Stimulated activated naive B cell treated with anti-CD40 and anti-IgM and Interleukin-4, amounts not matched to agents 10 μg/mL and 1 μg/mL and 100 μg/mL, for 72 hours (primary cell): ENCODE data around the gene PFKP.

ENCODE experiments used
- ATAC-seq, 2 donors: fragments of 150-1000 bp; cut with Tn5 transposase; replicated peaks; 2 replicates each; pipeline ENCODE4 v1.10.0; 2021; ENCODE audit warnings: moderate library complexity in 1 of 2
- DNase-seq: peaks from one replicate; pipeline ENCODE4 v3.0.0; 2021
- H3K27ac Mint-ChIP-seq: one replicate; pipeline ENCODE4 v1.8.0; 2022; ENCODE audit warnings: mild to moderate bottlenecking, mixed read lengths
- H3K27me3 Mint-ChIP-seq, 2 donors: one replicate each; pipeline ENCODE4 v1.8.0; 2022; ENCODE audit warnings: mixed read lengths in 2 of 2
- H3K36me3 Mint-ChIP-seq, 2 donors: one replicate each; pipeline ENCODE4 v1.8.0; 2022; ENCODE audit warnings: mixed read lengths in 2 of 2, mild to moderate bottlenecking in 1 of 2
- H3K4me1 Mint-ChIP-seq, 2 donors: one replicate each; pipeline ENCODE4 v1.8.0; 2022; ENCODE audit warnings: mixed read lengths in 2 of 2, mild to moderate bottlenecking in 1 of 2
- H3K4me3 Mint-ChIP-seq, 2 donors: one replicate each; pipeline ENCODE4 v1.8.0; 2022; ENCODE audit warnings: mild to moderate bottlenecking in 2 of 2, mixed read lengths in 2 of 2, moderate library complexity in 1 of 2
- H3K9me3 Mint-ChIP-seq, 2 donors: one replicate each; pipeline ENCODE4 v1.8.0; 2022; ENCODE audit warnings: mixed read lengths in 2 of 2, mild to moderate bottlenecking in 1 of 2

Gene PFKP

GRCh38 chr10:3090388-3090787 lies 23.0 kb downstream of the PFKP start:
- Mint-ChIP-seq H3K4me3 (no peak overlapping the region), H3K27ac (no peak overlapping the region), H3K9me3 (peaks cover 0 to 4% of the 10 kb centered on the region in 2 donors), H3K27me3 (no peaks in the 10 kb centered on the region), H3K4me1 (peaks cover 19 to 50% of the 10 kb centered on the region in 2 donors), H3K36me3 (peaks cover 58 to 77% of the 10 kb centered on the region in 2 donors)
- ATAC-seq (no peak), DNase-seq (no peak)

- ATAC-seq (no peak), DNase-seq (no peak)
- peak overlapping the region; percentile 77 for H3K27ac Mint-ChIP-seq
- peaks cover 0 to 4% of the 10 kb centered on the region in 2 donors for H3K9me3 Mint-ChIP-seq
- no peaks in the 10 kb centered on the region for H3K27me3 Mint-ChIP-seq
- H3K4me1 Mint-ChIP-seq = peaks cover 23 to 57% of the 10 kb centered on the region in 2 donors
- no peak overlapping the region for H3K4me3 Mint-ChIP-seq
- peaks cover 58 to 77% of the 10 kb centered on the region in 2 donors for H3K36me3 Mint-ChIP-seq
These were observed 23.8 kb downstream of the PFKP start for GRCh38 chr10:3090914-3091787.

DNA sequence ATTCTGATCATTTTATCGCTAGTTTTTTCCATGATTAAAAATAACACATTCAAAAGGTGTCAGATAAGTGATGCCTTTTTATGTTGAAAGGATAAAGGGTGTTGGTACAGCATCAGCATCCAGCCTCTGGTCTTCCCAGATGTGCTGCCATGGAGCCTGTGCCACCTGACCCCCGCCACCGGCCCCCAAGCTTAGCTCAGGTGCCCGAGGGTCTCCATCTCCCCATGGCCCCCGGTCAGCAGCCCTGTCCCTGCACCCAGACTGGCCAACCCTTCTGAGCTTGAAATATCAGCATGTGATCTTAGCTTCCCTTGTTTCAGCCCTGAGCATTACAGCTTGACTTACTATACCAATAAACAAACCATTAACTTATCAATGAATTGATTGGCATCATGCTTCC lies 24.6 kb downstream of the PFKP start:
- ATAC-seq (no peak), DNase-seq (no peak)
- H3K9me3 Mint-ChIP-seq = peaks cover 0 to 4% of the 10 kb centered on the region in 2 donors
- H3K27ac Mint-ChIP-seq = peak overlapping the region; percentile 2
- peaks cover 55 to 69% of the 10 kb centered on the region in 2 donors for H3K36me3 Mint-ChIP-seq
- peaks cover 23 to 61% of the 10 kb centered on the region in 2 donors for H3K4me1 Mint-ChIP-seq
- H3K4me3 Mint-ChIP-seq = no peak overlapping the region
- no peaks in the 10 kb centered on the region for H3K27me3 Mint-ChIP-seq

GRCh38 chr10:3093996-3094395 lies 26.6 kb downstream of the PFKP start:
- ATAC-seq = no peak
- Mint-ChIP-seq H3K27ac (peak overlapping the region; percentile 63), H3K36me3 (peaks cover 51 to 71% of the 10 kb centered on the region in 2 donors), H3K4me3 (peak overlapping the region in 1 of 2 donors; percentile 36), H3K27me3 (no peaks in the 10 kb centered on the region), H3K9me3 (peaks cover 0 to 4% of the 10 kb centered on the region in 2 donors), H3K4me1 (peaks cover 25 to 61% of the 10 kb centered on the region in 2 donors)
- DNase-seq = no peak

DNA sequence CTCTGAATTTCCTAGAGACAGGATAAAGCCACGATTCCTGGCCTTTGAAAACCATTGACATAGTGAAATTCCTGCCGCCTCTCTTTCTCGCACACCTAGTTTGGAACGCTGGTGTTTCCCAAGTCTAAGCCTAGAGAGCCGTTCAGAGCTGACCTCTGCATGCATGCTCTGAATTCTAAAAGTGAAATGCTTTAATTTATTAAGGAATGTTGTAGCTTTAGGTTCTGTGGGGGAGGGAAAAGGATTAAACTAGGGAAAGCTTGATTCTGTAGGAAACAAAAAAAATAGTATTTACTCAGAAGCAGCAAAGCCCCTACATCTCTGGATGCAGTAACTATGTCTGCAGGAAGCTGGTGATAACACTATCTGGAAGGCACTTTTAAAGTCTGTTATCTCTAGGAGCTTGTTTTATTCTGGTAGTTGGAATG lies 27.3 kb downstream of the PFKP start:
- H3K27me3 Mint-ChIP-seq = no peaks in the 10 kb centered on the region
- H3K36me3 Mint-ChIP-seq = peaks cover 53 to 71% of the 10 kb centered on the region in 2 donors
- peaks cover 24 to 55% of the 10 kb centered on the region in 2 donors for H3K4me1 Mint-ChIP-seq
- H3K4me3 Mint-ChIP-seq = no peak overlapping the region
- H3K27ac Mint-ChIP-seq = peak overlapping the region; percentile 14
- DNase-seq (no peak), ATAC-seq (no peak)
- peaks cover 0 to 4% of the 10 kb centered on the region in 2 donors for H3K9me3 Mint-ChIP-seq

DNA sequence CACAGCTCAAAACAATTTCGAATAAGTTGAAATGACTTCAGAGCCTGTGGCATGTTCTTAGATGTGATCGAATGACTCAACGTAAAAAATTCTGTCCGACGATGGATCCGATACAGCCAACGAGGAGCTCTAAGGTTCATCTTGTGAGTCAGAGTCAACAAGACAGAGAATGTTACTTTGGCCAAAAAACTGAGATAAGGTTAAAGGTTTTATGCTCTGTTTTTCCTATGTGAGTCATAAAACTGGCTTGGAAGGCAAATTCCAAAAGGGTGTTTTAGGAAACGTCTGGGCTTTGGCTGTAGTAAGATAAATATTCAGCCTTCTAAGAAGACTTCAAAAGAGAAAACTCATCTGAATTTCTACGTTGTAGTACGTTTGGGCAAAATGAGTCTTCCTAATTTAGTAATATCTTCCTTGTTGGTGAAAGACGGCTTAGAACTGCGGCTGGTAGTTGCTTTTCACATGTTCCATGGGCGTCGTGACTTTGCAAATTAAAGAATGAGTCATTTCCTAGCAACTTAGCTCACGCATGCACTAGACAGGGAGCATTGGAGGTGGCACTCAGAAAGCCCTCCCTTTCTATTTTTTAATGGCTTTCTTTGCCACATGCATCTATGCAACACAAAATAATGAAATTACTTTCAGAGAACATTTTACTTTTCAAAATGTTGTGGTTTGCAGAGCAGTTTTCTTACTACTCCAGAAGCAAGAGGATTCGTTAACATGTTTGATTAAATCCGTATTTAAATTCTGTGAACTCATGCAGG lies 28.2 kb downstream of the PFKP start:
- peak; percentile 35 for DNase-seq
- peak; percentile 88 to 89 for ATAC-seq
- Mint-ChIP-seq H3K9me3 (peaks cover 0 to 4% of the 10 kb centered on the region in 2 donors), H3K27me3 (no peaks in the 10 kb centered on the region), H3K4me3 (peak overlapping the region in 1 of 2 donors; percentile 23), H3K4me1 (peaks cover 24 to 54% of the 10 kb centered on the region in 2 donors), H3K36me3 (peaks cover 55 to 71% of the 10 kb centered on the region in 2 donors), H3K27ac (peak overlapping the region; percentile 62)

DNA sequence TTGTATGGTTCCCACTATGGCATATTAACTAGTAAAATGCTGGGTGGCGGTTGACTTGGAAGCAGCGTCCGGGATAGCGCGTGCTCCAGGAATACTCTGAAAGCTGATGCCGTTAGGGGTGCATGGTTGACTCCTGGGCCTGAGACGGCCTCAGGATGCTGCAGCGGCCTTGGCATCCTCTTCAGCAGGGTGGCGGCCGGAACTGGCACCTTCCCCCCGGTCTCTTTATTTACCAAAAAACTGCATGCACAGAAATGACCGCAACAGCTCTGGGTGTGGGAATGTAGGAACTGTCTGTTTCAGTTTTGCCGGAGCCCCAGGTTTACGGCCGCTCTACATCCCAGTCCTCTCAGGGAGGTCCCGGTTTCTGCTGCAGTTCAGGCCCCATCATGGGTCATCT lies 28.8 kb downstream of the PFKP start:
- H3K4me3 Mint-ChIP-seq = no peak overlapping the region
- no peak overlapping the region for H3K27ac Mint-ChIP-seq
- H3K9me3 Mint-ChIP-seq = peaks cover 0 to 4% of the 10 kb centered on the region in 2 donors
- no peaks in the 10 kb centered on the region for H3K27me3 Mint-ChIP-seq
- peaks cover 24 to 54% of the 10 kb centered on the region in 2 donors for H3K4me1 Mint-ChIP-seq
- DNase-seq = no peak
- H3K36me3 Mint-ChIP-seq = peaks cover 57 to 71% of the 10 kb centered on the region in 2 donors
- peak in 1 of 2 donors; percentile 30 for ATAC-seq

- H3K36me3 Mint-ChIP-seq = peaks cover 57 to 70% of the 10 kb centered on the region in 2 donors
- no peak overlapping the region for H3K27ac Mint-ChIP-seq
- ATAC-seq (no peak), DNase-seq (no peak)
- H3K9me3 Mint-ChIP-seq = peaks cover 0 to 4% of the 10 kb centered on the region in 2 donors
- peaks cover 22 to 44% of the 10 kb centered on the region in 2 donors for H3K4me1 Mint-ChIP-seq
- H3K27me3 Mint-ChIP-seq = no peaks in the 10 kb centered on the region
- no peak overlapping the region for H3K4me3 Mint-ChIP-seq
These were observed 29.8 kb downstream of the PFKP start for GRCh38 chr10:3097160-3097559.

- Mint-ChIP-seq H3K4me1 (peaks cover 16 to 28% of the 10 kb centered on the region in 2 donors), H3K4me3 (no peak overlapping the region), H3K27ac (no peak overlapping the region), H3K9me3 (peaks cover 0 to 4% of the 10 kb centered on the region in 2 donors), H3K27me3 (no peaks in the 10 kb centered on the region), H3K36me3 (peaks cover 57 to 72% of the 10 kb centered on the region in 2 donors)
- no peak for DNase-seq
- ATAC-seq = no peak
These were observed 31.3 kb downstream of the PFKP start for GRCh38 chr10:3098689-3099088.

GRCh38 chr10:3099291-3100092 lies 32.1 kb downstream of the PFKP start:
- peaks cover 57 to 71% of the 10 kb centered on the region in 2 donors for H3K36me3 Mint-ChIP-seq
- H3K27ac Mint-ChIP-seq = no peak overlapping the region
- H3K9me3 Mint-ChIP-seq = no peaks in the 10 kb centered on the region
- H3K27me3 Mint-ChIP-seq = no peaks in the 10 kb centered on the region
- DNase-seq (no peak), ATAC-seq (no peak)
- H3K4me3 Mint-ChIP-seq = no peak overlapping the region
- peaks cover 10 to 20% of the 10 kb centered on the region in 2 donors for H3K4me1 Mint-ChIP-seq

DNA sequence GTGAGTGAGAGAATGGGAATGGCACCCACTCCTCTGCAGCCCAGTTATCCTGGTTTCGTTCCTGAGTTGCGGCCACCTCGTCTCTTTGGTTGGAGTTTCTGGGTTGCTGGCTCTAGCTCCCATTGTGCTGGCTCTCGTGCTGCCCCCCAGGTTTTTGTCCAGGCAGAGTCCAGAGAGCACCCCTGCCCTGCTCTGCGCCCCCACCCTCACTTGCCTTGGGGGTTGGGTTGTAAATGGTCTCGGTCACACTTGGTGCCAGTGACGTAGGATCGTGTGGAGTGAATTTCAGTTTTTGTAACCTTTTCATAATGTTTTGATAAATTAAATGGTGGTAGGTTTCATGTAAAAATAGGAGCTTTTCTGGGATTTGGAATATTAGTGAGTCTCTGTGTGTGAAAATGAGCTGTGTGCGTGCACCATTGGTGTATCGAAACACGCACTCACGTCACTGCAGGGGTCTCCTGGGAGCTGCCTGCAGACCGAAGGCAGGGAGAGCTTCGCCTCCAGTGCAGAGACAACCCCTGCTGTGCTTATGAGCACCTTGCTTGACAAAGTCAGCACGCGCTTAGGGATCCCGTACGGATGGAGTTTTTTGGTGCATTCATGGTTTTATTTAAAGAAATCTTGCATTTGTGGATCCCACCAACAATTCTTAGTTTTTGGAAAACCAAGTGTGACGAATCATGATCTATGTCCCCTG lies 32.9 kb downstream of the PFKP start:
- DNase-seq (no peak), ATAC-seq (no peak)
- no peaks in the 10 kb centered on the region for H3K9me3 Mint-ChIP-seq
- no peaks in the 10 kb centered on the region for H3K27me3 Mint-ChIP-seq
- no peak overlapping the region for H3K27ac Mint-ChIP-seq
- no peak overlapping the region for H3K4me3 Mint-ChIP-seq
- peaks cover 10 to 13% of the 10 kb centered on the region in 2 donors for H3K4me1 Mint-ChIP-seq
- peaks cover 58 to 71% of the 10 kb centered on the region in 2 donors for H3K36me3 Mint-ChIP-seq

- Mint-ChIP-seq H3K4me3 (no peak overlapping the region), H3K9me3 (no peaks in the 10 kb centered on the region), H3K36me3 (peaks cover 57 to 72% of the 10 kb centered on the region in 2 donors), H3K27ac (no peak overlapping the region), H3K4me1 (peaks cover 5% of the 10 kb centered on the region in 2 donors), H3K27me3 (no peaks in the 10 kb centered on the region)
- DNase-seq = no peak
- no peak for ATAC-seq
These were observed 33.7 kb downstream of the PFKP start for GRCh38 chr10:3100856-3101640.
